AG10803 (cell line): Measurements from ENCODE around the gene OR10H4.
"Not testable (repeated sequence)": the region's sequence is repeated elsewhere in the genome, so short reads cannot be mapped to it uniquely, and the experiment has no call there.

Source experiments
- DNase-seq: peaks from one replicate; pipeline ENCODE4 v3.0.0; 2010; ENCODE audit warnings: low read depth
- H3K4me3 ChIP-seq: 2 replicates; pipeline ENCODE4 v1.5.1; 2011; ENCODE audit warnings: mild to moderate bottlenecking, low read length, control low read depth
- CTCF ChIP-seq: conservative IDR thresholded peaks from 2 replicates; pipeline ENCODE4 v1.5.1; 2011; ENCODE audit warnings: mild to moderate bottlenecking, low read length, control low read depth, inconsistent platforms

OR10H4 gene

GRCh38 chr19:15928321-15928720 lies 20.5 kb upstream of the OR10H4 start:
- H3K4me3 ChIP-seq: no peak overlapping the region
- DNase-seq: no peak
- TF ChIP-seq CTCF: no peak

GRCh38 chr19:15933761-15934331 lies 15.0 kb upstream of the OR10H4 start:
- H3K4me3 ChIP-seq, DNase-seq: not testable (repeated sequence)

- TF ChIP-seq CTCF: no peak
- H3K4me3 ChIP-seq: no peak within 1 kb of the TSS
- no peak for DNase-seq
Measured at GRCh38 chr19:15934332-15935078, 14.3 kb upstream of the OR10H4 start, which contains the start of gene CYP4F11. Gene CYP4F11, minus strand, starts transcription at chr19:15934529. Its CDS starts 121 bp downstream, at chr19:15934408.

GRCh38 chr19:15935167-15935702 lies 13.6 kb upstream of the OR10H4 start:
- no peak for DNase-seq
- TF ChIP-seq CTCF: no peak
- no peak overlapping the region for H3K4me3 ChIP-seq

- no peak for TF ChIP-seq CTCF
- DNase-seq: no peak
- H3K4me3 ChIP-seq: no peak overlapping the region
Measured at GRCh38 chr19:15936173-15936572, 12.6 kb upstream of the OR10H4 start.

- H3K4me3 ChIP-seq: no peak overlapping the region
- no peak for TF ChIP-seq CTCF
Measured at GRCh38 chr19:15936950-15937349, 11.9 kb upstream of the OR10H4 start.

GRCh38 chr19:15937771-15938170 lies 11.0 kb upstream of the OR10H4 start:
- no peak for TF ChIP-seq CTCF
- DNase-seq: no peak
- H3K4me3 ChIP-seq: no peak overlapping the region

More at GRCh38 chr19:15936950-15937349, 11.9 kb upstream of the OR10H4 start:
- DNase-seq: no peak
